Muscle layer of duodenum (tissue), 2 donors: ENCODE measurements around the gene TCF4.

Experiments used
- H3K27ac ChIP-seq: one replicate; pipeline ENCODE4 v1.7.0; 2013; ENCODE audit warnings: mild to moderate bottlenecking, low read length
- H3K27me3 ChIP-seq: one replicate; pipeline ENCODE4 v1.7.0; 2013; ENCODE audit warnings: low read depth, mild to moderate bottlenecking, control low read depth, low read length
- H3K36me3 ChIP-seq, 2 donors: one replicate each; pipeline ENCODE4 v1.7.0; 2013; ENCODE audit warnings: low read length in 2 of 2, control low read depth in 1 of 2, mild to moderate bottlenecking in 1 of 2; ENCODE audit not compliant: insufficient read depth in 2 of 2, control insufficient read depth in 1 of 2
- H3K4me1 ChIP-seq, 2 donors: one replicate each; pipeline ENCODE4 v1.7.0; 2013; ENCODE audit warnings: low read length in 2 of 2, mild to moderate bottlenecking in 2 of 2, control low read depth in 1 of 2, moderate library complexity in 1 of 2; ENCODE audit not compliant: insufficient read depth in 2 of 2, control insufficient read depth in 1 of 2
- H3K4me3 ChIP-seq, 2 donors: one replicate each; pipeline ENCODE4 v1.7.0; 2013; ENCODE audit warnings: low read length in 2 of 2, low read depth in 1 of 2, mild to moderate bottlenecking in 1 of 2
- H3K9me3 ChIP-seq, 2 donors: one replicate each; pipeline ENCODE4 v1.7.0; 2013; ENCODE audit warnings: low read length in 2 of 2, control low read depth in 1 of 2, mild to moderate bottlenecking in 1 of 2; ENCODE audit not compliant: control insufficient read depth in 1 of 2
- donor health status: healthy.

TCF4 gene

GRCh38 chr18:55245211-55245614, 342.8 kb downstream of the TCF4 start:
- Histone ChIP-seq H3K36me3 (peaks cover 2 to 8% of the 10 kb centered on the region in 2 donors), H3K27ac (peak overlapping the region; percentile 25), H3K4me3 (no peak overlapping the region), H3K27me3 (no peaks in the 10 kb centered on the region), H3K9me3 (no peaks in the 10 kb centered on the region), H3K4me1 (peaks cover 0 to 24% of the 10 kb centered on the region in 2 donors)

GRCh38 chr18:55244546-55244945, 343.4 kb downstream of the TCF4 start:
- no peaks in the 10 kb centered on the region for H3K9me3 ChIP-seq
- H3K27me3 ChIP-seq: no peaks in the 10 kb centered on the region
- peaks cover 0 to 5% of the 10 kb centered on the region in 2 donors for H3K36me3 ChIP-seq
- H3K27ac ChIP-seq: peak overlapping the region; percentile 25
- H3K4me1 ChIP-seq: peaks cover 0 to 25% of the 10 kb centered on the region in 2 donors
- no peak overlapping the region for H3K4me3 ChIP-seq

DNA sequence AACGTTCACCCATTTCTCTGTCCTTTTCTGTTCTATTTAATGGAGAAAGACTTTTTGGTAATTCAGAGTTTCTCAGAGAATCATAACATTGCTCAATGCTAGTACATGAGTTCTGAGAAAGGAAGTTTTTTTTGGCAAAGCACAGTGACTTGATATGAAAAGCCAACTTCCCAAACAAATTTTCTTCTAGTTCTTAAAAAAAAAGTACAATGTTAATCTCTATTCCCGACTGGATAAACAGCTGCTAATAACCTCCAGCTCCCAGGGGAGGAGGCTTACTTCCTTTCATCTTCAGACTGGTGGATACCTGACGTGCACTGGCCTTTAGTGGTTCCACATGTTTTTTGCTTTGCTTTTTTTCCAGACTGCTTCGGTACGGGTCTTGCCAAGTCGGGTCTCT, 344.1 kb downstream of the TCF4 start:
- Histone ChIP-seq H3K27me3 (no peaks in the 10 kb centered on the region), H3K36me3 (peaks cover 0 to 3% of the 10 kb centered on the region in 2 donors), H3K9me3 (no peaks in the 10 kb centered on the region), H3K27ac (peak overlapping the region; percentile 26), H3K4me3 (no peak overlapping the region), H3K4me1 (peaks cover 0 to 25% of the 10 kb centered on the region in 2 donors)

DNA sequence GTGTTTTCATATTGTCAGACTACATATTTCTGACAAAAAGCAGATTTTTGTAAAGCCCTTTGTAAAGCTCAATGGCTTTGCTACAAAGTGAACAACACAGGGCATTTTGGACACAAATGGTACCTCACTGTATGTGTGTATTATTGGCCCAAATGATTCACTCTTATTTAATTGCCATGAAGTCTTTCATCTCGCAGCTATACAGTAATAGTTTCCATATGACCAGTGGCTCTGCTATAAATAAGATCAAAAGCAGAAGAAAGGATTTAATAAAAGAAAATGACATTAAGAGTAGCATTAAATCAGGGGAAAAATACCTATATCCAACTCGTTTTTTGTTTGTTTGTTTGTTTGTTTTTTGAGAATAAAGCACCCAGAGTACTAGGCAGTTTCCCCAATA, 344.7 kb downstream of the TCF4 start:
- Histone ChIP-seq H3K27ac (peak overlapping the region; percentile 26), H3K36me3 (peaks cover 0 to 3% of the 10 kb centered on the region in 2 donors), H3K4me3 (no peak overlapping the region), H3K9me3 (no peaks in the 10 kb centered on the region), H3K4me1 (peaks cover 0 to 25% of the 10 kb centered on the region in 2 donors), H3K27me3 (no peaks in the 10 kb centered on the region)

DNA sequence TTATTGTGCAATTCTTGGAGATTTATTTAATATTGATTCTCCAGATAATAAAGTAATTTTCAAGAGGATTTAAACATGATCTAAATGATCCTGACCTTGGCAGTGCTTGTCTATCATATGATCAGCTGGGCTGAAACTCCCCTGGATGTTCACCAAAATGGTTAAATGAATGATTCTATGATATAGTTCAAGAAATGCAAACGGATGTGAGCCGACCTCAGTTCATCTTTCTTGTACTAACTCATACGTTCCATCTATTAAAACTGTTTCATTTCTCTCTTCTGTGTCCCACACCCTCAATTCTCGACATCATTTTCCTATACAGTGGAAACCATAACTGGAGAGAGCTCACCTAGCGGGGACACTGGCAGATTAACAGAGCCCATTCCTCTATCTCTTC, 347.0 kb downstream of the TCF4 start:
- no peaks in the 10 kb centered on the region for H3K27me3 ChIP-seq
- H3K4me1 ChIP-seq: peaks cover 0 to 21% of the 10 kb centered on the region in 2 donors
- peaks cover 0 to 3% of the 10 kb centered on the region in 2 donors for H3K36me3 ChIP-seq
- H3K9me3 ChIP-seq: no peaks in the 10 kb centered on the region
- H3K27ac ChIP-seq: no peak overlapping the region
- no peak overlapping the region for H3K4me3 ChIP-seq

GRCh38 chr18:55239740-55240139, 348.3 kb downstream of the TCF4 start:
- Histone ChIP-seq H3K36me3 (peaks cover 0 to 3% of the 10 kb centered on the region in 2 donors), H3K27me3 (no peaks in the 10 kb centered on the region), H3K4me1 (peaks cover 0 to 13% of the 10 kb centered on the region in 2 donors), H3K27ac (no peak overlapping the region), H3K4me3 (no peak overlapping the region), H3K9me3 (no peaks in the 10 kb centered on the region)

DNA sequence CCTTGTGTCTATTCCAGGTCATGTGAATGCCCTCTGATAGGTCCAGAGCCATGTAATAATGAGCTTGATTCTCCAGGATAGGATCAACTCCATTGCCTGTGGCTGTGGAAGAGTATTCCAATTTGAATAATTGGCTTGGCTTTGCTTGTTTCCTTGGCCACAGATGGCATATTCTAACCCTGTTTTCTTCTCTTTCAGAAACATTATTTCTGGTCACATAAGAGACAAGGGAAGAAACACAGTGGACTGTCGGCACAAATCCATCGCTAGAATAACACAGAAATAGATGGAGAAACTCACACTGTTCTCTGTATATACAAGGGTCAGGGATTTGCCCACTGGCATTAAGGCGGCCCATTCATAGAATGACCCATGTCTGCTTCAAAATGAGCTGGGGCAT, 350.3 kb downstream of the TCF4 start:
- Histone ChIP-seq H3K4me1 (peaks cover 0 to 9% of the 10 kb centered on the region in 2 donors), H3K27ac (no peak overlapping the region), H3K9me3 (no peaks in the 10 kb centered on the region), H3K27me3 (no peaks in the 10 kb centered on the region), H3K36me3 (peaks cover 3 to 17% of the 10 kb centered on the region in 2 donors), H3K4me3 (no peak overlapping the region)

DNA sequence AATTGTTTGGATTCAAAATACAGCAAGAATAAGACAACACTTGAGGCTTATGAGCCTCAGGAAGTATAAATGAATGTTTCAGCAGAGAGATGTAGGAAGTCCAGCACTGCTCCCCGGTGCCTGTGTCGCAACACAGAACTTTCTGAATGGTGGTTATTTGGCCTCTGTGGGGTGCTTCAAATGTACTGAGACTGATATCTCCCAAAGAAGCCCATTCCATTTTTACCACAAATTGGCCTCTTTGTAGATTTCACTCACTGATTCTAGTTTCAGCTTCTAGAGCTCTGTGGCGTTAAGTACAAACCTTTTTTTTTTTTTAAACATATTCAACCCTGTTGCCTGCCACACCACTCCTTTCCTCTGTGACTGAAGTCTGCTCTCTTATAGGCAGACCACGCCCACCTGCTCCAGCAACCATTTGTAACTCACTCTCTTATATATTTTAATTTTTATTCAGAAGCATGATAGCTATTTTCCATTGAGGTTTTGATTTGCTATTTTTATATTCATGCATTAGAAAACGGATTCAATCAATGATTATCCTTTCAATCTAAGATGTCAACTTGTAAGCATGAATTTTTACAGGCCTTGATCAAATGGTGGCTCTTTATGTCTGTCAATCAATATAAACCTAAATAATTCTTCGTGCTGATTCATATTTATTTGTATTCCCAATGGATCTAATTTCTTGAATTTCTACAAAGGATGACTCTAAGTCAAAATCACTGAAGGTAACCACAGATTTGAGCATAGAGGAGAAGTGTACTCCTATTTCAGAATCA, 351.7 kb downstream of the TCF4 start:
- H3K36me3 ChIP-seq: peaks cover 10 to 18% of the 10 kb centered on the region in 2 donors
- peaks cover 0 to 9% of the 10 kb centered on the region in 2 donors for H3K4me1 ChIP-seq
- no peak overlapping the region for H3K4me3 ChIP-seq
- H3K9me3 ChIP-seq: no peaks in the 10 kb centered on the region
- H3K27ac ChIP-seq: no peak overlapping the region
- no peaks in the 10 kb centered on the region for H3K27me3 ChIP-seq

DNA sequence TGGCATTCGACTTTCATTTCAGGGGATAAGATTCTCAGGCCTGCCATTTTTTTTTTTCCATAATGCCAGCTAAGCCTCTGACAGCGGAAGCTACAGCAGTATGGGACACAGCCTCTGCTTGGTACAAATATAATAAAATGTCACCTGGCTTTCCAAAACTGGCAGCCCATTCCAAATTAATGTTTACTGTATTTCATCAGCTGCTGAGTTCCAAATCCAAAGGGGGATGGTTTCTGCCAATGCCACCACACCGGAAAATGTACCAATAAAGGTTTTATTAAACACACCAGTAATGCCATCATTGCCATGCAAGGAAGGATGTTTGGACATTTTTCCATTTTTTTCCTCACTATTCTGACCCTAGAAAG, 352.9 kb downstream of the TCF4 start:
- Histone ChIP-seq H3K4me3 (peak overlapping the region in 1 of 2 donors; percentile 13), H3K36me3 (peaks cover 7 to 22% of the 10 kb centered on the region in 2 donors), H3K27ac (no peak overlapping the region), H3K4me1 (peaks cover 0 to 4% of the 10 kb centered on the region in 2 donors), H3K9me3 (no peaks in the 10 kb centered on the region), H3K27me3 (no peaks in the 10 kb centered on the region)

GRCh38 chr18:55234366-55235093, 353.5 kb downstream of the TCF4 start:
- H3K4me3 ChIP-seq: peak overlapping the region in 1 of 2 donors; percentile 13
- H3K4me1 ChIP-seq: peaks cover 0 to 4% of the 10 kb centered on the region in 2 donors
- no peaks in the 10 kb centered on the region for H3K9me3 ChIP-seq
- no peak overlapping the region for H3K27ac ChIP-seq
- no peaks in the 10 kb centered on the region for H3K27me3 ChIP-seq
- H3K36me3 ChIP-seq: peaks cover 7 to 23% of the 10 kb centered on the region in 2 donors

GRCh38 chr18:55233857-55234256, 354.1 kb downstream of the TCF4 start:
- no peak overlapping the region for H3K27ac ChIP-seq
- H3K4me1 ChIP-seq: peaks cover 0 to 6% of the 10 kb centered on the region in 2 donors
- H3K4me3 ChIP-seq: no peak overlapping the region
- H3K9me3 ChIP-seq: no peaks in the 10 kb centered on the region
- H3K36me3 ChIP-seq: peaks cover 7 to 23% of the 10 kb centered on the region in 2 donors
- no peaks in the 10 kb centered on the region for H3K27me3 ChIP-seq
